ENCODE data around the gene CENPVL1. TPM values are rescaled to one million over a fixed set of nuclear protein-coding genes. Genes with fewer than 3 reads are reported as not detected.

The CENPVL1 gene
- polyA plus RNA-seq, 1 donor from 2014 or later, result not detected

DNA sequence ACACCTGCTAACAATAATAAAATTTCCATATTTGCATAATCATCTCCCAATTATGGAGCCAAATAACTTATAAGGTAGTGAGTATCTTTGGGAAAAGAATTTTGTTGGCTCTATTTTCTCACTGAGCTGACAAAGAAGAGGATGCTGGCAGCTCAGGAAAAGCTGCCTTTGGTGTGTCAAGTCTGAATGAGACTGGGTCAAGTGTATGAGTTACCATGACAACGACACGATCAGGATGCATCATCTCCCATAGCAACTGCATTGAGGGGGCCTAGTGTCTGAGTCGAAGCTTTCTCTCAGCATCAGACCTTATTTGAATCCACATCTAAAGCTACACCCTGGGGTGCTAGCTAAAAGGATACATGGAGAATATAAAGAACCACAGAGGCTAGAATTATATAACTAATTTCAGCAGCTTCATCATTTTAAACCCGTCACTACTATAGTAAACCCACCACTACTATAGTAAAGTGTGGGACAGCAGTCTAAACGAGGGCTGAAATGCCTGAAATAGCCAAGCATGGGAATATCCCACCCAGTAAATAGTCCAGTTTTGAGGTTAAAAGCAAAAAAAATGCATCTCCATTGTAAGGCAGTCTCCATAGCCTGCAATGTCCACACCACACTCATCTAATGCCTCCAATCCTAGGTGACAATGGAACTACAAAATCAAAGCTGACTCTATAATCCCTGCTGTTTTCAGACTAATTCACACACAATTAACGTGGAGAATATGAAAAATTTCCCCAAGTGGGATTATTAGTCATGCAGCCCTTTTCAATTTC is 48.9 kb downstream of the CENPVL1 start:
- Mint-ChIP-seq H3K27ac (no peak overlapping the region), H3K27me3 (peaks cover 2% of the 10 kb centered on the region), H3K4me3 (no peak overlapping the region), H3K9me3 (no peaks in the 10 kb centered on the region), H3K36me3 (no peaks in the 10 kb centered on the region), H3K4me1 (no peaks in the 10 kb centered on the region)

DNA sequence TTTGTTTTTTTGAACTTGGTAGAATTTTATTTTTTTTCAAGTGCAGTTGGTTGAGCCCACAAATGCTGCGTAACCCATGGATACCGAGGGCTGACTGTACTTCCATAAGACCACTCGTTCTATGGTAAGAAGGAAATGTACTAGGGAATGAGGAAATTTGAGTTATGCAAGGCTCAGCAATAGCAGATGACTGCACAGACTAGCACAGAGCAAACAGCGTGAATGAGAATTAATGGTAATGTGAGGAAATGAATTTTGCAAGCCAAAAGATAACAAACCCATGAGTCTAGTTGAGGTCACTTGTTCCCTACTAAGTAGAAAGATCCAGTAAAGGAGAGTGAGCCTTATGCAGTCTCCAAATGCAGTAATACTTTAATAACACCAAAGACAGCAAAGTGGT is 50.3 kb downstream of the CENPVL1 start:
- no peak overlapping the region for H3K4me3 Mint-ChIP-seq
- peaks cover 2% of the 10 kb centered on the region for H3K27me3 Mint-ChIP-seq
- H3K36me3 Mint-ChIP-seq, result no peaks in the 10 kb centered on the region
- H3K4me1 Mint-ChIP-seq, result no peaks in the 10 kb centered on the region
- no peaks in the 10 kb centered on the region for H3K9me3 Mint-ChIP-seq
- no peak overlapping the region for H3K27ac Mint-ChIP-seq

Other genes starting within 250 kb of the CENPVL1 start
- 0.20 TPM for gene NUDT11, start 213.9 kb upstream of the CENPVL1 start, polyA plus RNA-seq
- not detected for gene CENPVL3, start 91.6 kb upstream of the CENPVL1 start, polyA plus RNA-seq
- not detected for gene CENPVL2, start 27.7 kb upstream of the CENPVL1 start, polyA plus RNA-seq
- 9.6 TPM for gene GSPT2, start 32.9 kb downstream of the CENPVL1 start, polyA plus RNA-seq
- gene MAGED1, start 183.1 kb downstream of the CENPVL1 start, polyA plus RNA-seq, result 35.8 TPM

All from IgD-negative memory B cell (primary cell).